SK-N-SH (cell line): ENCODE data around the gene LST1. TPM values are rescaled to one million over a fixed set of nuclear protein-coding genes. Genes with fewer than 3 reads are reported as not detected.
A peak's percentile ranks its signal among the peaks of the same experiment; 100 is the strongest.

ENCODE experiments used
- CTCF ChIA-PET: fragments of 300-600, 350-600 bp; formaldehyde crosslinking; extraction: SDS; loops from one replicate; lab custom pipeline; 2021; lab: Yijun Ruan, JAX
- POLR2A ChIA-PET: fragments of 350-600 bp; sonication (Branson Sonifier 250); formaldehyde crosslinking; extraction: SDS; loops from one replicate; lab custom pipeline; 2020; ENCODE audit warnings: antibody characterized with exemption, inconsistent platforms; lab: Yijun Ruan, JAX
- DNase-seq: peaks from one replicate; pipeline ENCODE4 v3.0.0; 2012
- H2AFZ ChIP-seq: fragments of 200-600 bp; sonication (generic); 2 replicates; pipeline ENCODE4 v1.8.1; 2016; ENCODE audit warnings: antibody characterized with exemption, mild to moderate bottlenecking, low read depth
- H3F3A ChIP-seq: fragments of 200-600 bp; sonication (generic); replicated peaks from 2 replicates; pipeline ENCODE3; 2016; ENCODE audit warnings: antibody characterized with exemption, mild to moderate bottlenecking; ENCODE audit not compliant: insufficient read depth
- H3K27ac ChIP-seq, 2 experiments: fragments of 200-500 bp in 1 of 2; fragments of 200-600 bp in 1 of 2; sonication (Bioruptor generic) in 1 of 2; sonication (generic), shearing (Covaris generic) in 1 of 2; 2 replicates each; pipeline versions ENCODE4 v1.5.1 to v1.6.1; 2014 to 2016; ENCODE audit warnings: low read depth in 2 of 2, inconsistent platforms in 1 of 2, low read length in 1 of 2, mild to moderate bottlenecking in 1 of 2, mixed read lengths in 1 of 2
- H3K27me3 ChIP-seq: fragments of 200-600 bp; sonication (generic), shearing (Covaris generic); 2 replicates; pipeline ENCODE4 v1.6.1; 2016; ENCODE audit warnings: mixed run types; ENCODE audit not compliant: insufficient read depth
- H3K36me3 ChIP-seq, 2 experiments: fragments of 200-500 bp in 1 of 2; fragments of 200-600 bp in 1 of 2; sonication (Bioruptor generic) in 1 of 2; sonication (generic) in 1 of 2; replicated peaks in 1 of 2; 2 replicates each; pipeline versions ENCODE3 to v1.5.1; 2014 to 2016; ENCODE audit warnings: low read length in 1 of 2, mild to moderate bottlenecking in 1 of 2; ENCODE audit not compliant: insufficient read depth in 2 of 2, control insufficient read depth in 1 of 2
- H3K4me1 ChIP-seq, 2 experiments: fragments of 200-500 bp in 1 of 2; fragments of 200-600 bp in 1 of 2; sonication (Bioruptor generic) in 1 of 2; sonication (generic), shearing (Covaris generic) in 1 of 2; 2 replicates each; pipeline versions ENCODE4 v1.5.1 to v1.6.1; 2014 to 2016; ENCODE audit warnings: low read depth in 1 of 2, low read length in 1 of 2, mixed run types in 1 of 2; ENCODE audit not compliant: insufficient read depth in 2 of 2, control insufficient read depth in 1 of 2
- H3K4me2 ChIP-seq: fragments of 200-600 bp; sonication (generic), shearing (Covaris generic); 2 replicates; pipeline ENCODE4 v1.6.1; 2017; ENCODE audit warnings: mixed run types
- H3K4me3 ChIP-seq, 2 experiments: fragments of 200-500 bp in 1 of 2; fragments of 200-600 bp in 1 of 2; sonication (Bioruptor generic) in 1 of 2; sonication (generic), shearing (Covaris generic) in 1 of 2; 2 replicates each; pipeline versions ENCODE4 v1.5.1 to v1.8.1; 2014 to 2016; ENCODE audit warnings: low read depth in 2 of 2, inconsistent platforms in 1 of 2, low read length in 1 of 2, mild to moderate bottlenecking in 1 of 2, mixed read lengths in 1 of 2, moderate library complexity in 1 of 2
- H3K79me2 ChIP-seq: fragments of 200-600 bp; sonication (generic); 2 replicates; pipeline ENCODE4 v1.8.1; 2017; ENCODE audit warnings: mild to moderate bottlenecking; ENCODE audit not compliant: insufficient read depth
- H3K9ac ChIP-seq: fragments of 200-600 bp; sonication (generic); 2 replicates; pipeline ENCODE4 v1.6.1; 2017; ENCODE audit warnings: mixed run types
- H3K9me2 ChIP-seq: fragments of 200-600 bp; sonication (generic); 2 replicates; pipeline ENCODE4 v1.6.1; 2017; ENCODE audit warnings: mixed run types
- H3K9me3 ChIP-seq: fragments of 200-600 bp; sonication (generic); 2 replicates; pipeline ENCODE4 v1.6.1; 2017; ENCODE audit warnings: mixed run types, mild to moderate bottlenecking, moderate library complexity
- H4K20me1 ChIP-seq: fragments of 200-600 bp; sonication (generic); 2 replicates; pipeline ENCODE4 v1.6.1; 2017; ENCODE audit warnings: mild to moderate bottlenecking, mixed run types; ENCODE audit not compliant: insufficient read depth
- CHD2 ChIP-seq: fragments of 150-350 bp; IDR thresholded peaks from 2 replicates; pipeline ENCODE4 v1.6.1; 2018; ENCODE audit warnings: low read length; ENCODE audit not compliant: partially characterized antibody
- ELF1 ChIP-seq: IDR thresholded peaks from 2 replicates; pipeline ENCODE4 v1.4.0; 2012
- EZH2phosphoT487 ChIP-seq: fragments of 200-600 bp; sonication (generic); IDR thresholded peaks from 2 replicates; pipeline ENCODE4 v1.6.1; 2017; ENCODE audit warnings: low read depth, mixed run types, mild to moderate bottlenecking, antibody characterized with exemption, moderate library complexity, borderline replicate concordance
- FOSL2 ChIP-seq: IDR thresholded peaks from 2 replicates; pipeline ENCODE4 v1.4.0; 2012; ENCODE audit warnings: low read depth, mild to moderate bottlenecking, moderate library complexity, borderline replicate concordance
- FOXM1 ChIP-seq: IDR thresholded peaks from 2 replicates; pipeline ENCODE4 v1.4.0; 2012; ENCODE audit warnings: low read depth, mild to moderate bottlenecking
- GABPA ChIP-seq: IDR thresholded peaks from 2 replicates; pipeline ENCODE4 v1.4.0; 2012; ENCODE audit warnings: low read depth, mild to moderate bottlenecking
- JUND ChIP-seq: IDR thresholded peaks from 2 replicates; pipeline ENCODE4 v1.4.0; 2012
- MXI1 ChIP-seq: IDR thresholded peaks from 2 replicates; pipeline ENCODE4 v1.6.1; 2012; ENCODE audit warnings: mild to moderate bottlenecking, low read depth, low read length, improper control_type of control experiment
- NFIC ChIP-seq: IDR thresholded peaks from 2 replicates; pipeline ENCODE4 v1.4.0; 2012; ENCODE audit warnings: borderline replicate concordance
- POLR2AphosphoS5 ChIP-seq: IDR thresholded peaks from 2 replicates; pipeline ENCODE4 v1.6.1; 2012; ENCODE audit warnings: low read depth, low read length
- RCOR1 ChIP-seq: fragments of 150-350 bp; IDR thresholded peaks from 2 replicates; pipeline ENCODE4 v1.6.1; 2017; ENCODE audit warnings: antibody characterized with exemption, low read length
- SIN3A ChIP-seq: IDR thresholded peaks from 2 replicates; pipeline ENCODE4 v1.6.1; 2012; ENCODE audit warnings: low read depth, mild to moderate bottlenecking, low read length, moderate library complexity, borderline replicate concordance
- TAF1 ChIP-seq: IDR thresholded peaks from 2 replicates; pipeline ENCODE4 v1.6.1; 2012; ENCODE audit warnings: low read depth, mild to moderate bottlenecking, low read length, moderate library complexity, borderline replicate concordance
- TCF12 ChIP-seq: IDR thresholded peaks from 2 replicates; pipeline ENCODE4 v1.4.0; 2012
- TEAD4 ChIP-seq: IDR thresholded peaks from 2 replicates; pipeline ENCODE4 v1.4.0; 2012; ENCODE audit warnings: mild to moderate bottlenecking, borderline replicate concordance; ENCODE audit not compliant: insufficient read depth
- YY1 ChIP-seq: IDR thresholded peaks from 2 replicates; pipeline ENCODE4 v1.4.0; 2012; ENCODE audit warnings: low read depth, mild to moderate bottlenecking
- WGBS: methylation state at CpG from one replicate; pipeline ENCODE4 v1.1.6; 2017; ENCODE audit warnings: low lambda C conversion rate; 5-methylcytosine and 5-hydroxymethylcytosine counted together
- polyA plus RNA-seq, 3 experiments: library from polyadenylated mRNA; depleted of rRNA; stranded (reverse); fragments of >200 nt; gene quantifications; 2 replicates each; pipeline ENCODE4 v1.2.3, GENCODE V29; 2012
- TF ChIP-seq, protein P1 (sequence below): IDR thresholded peaks from 2 replicates; pipeline ENCODE4 v1.4.0; 2012; ENCODE audit warnings: low read depth, borderline replicate concordance
- TF ChIP-seq, protein P2 (sequence below): IDR thresholded peaks from 2 replicates; pipeline ENCODE4 v1.4.0; 2012; ENCODE audit warnings: low read depth
- TF ChIP-seq, protein P3 (sequence below): fragments of 150-350 bp; IDR thresholded peaks from 2 replicates; pipeline ENCODE4 v1.6.1; 2017; ENCODE audit warnings: antibody characterized with exemption, low read length, low read depth, borderline replicate concordance
- TF ChIP-seq, protein P4 (sequence below): IDR thresholded peaks from 2 replicates; pipeline ENCODE4 v1.6.1; 2012; ENCODE audit warnings: mild to moderate bottlenecking, low read depth, low read length, moderate library complexity

LST1 gene
- polyA plus RNA-seq, 1 of the 3 experiments (the other 2 are of a cell fraction), result not detected

DNA sequence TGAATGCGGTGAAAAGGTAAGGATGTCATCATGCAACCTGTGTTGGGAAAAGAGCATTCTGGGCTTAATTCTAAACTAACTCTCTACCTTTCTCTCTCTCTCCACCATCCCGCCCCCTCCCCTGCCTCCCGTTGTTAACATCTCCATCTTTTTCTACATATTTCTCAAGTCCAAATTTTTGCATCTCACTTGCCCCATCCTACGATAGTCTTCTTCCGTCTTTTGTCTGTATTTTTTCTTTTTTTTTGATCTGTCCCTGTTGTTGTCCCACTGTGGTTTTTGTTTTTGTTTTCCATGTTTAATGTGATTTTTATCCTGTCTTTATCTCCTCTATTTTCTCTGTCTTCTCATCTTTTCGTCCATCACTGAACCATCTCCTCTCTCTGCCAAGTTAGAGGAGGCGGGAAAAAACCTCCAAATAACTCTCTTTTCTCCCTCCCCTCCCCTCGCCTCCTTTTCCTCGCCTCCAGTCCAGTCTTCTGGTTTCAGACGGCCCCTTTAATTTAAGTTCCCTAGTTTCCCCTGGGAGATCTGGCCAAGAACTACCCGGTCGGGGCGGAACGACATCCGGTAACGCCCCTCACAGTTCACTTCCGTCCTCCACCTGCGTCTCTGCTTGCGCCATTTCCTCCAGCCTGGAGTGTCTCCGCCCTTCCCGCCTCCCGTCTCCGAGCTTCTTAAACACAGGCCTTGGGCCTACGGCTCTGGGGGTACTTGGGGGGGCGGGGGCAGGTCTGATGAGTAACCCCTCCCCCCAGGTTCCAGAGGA lies 38.9 kb upstream of the LST1 start, which contains the start of gene NFKBIL1:
Gene NFKBIL1, plus strand, starts transcription at position 651 of the 769 bp plus-strand sequence. Its CDS starts 87 bp downstream, at position 738.
- CTCF ChIA-PET, result interaction anchor here (0.6 to 11.9 kb wide), 29 partner anchors 8 to 643 kb away, joined by 3 to 301 read pairs (median 3); partner anchors contain the start of genes EHMT2, GPANK1, LST1 and LTB
- H3K79me2 ChIP-seq, result peaks cover 53% of the 10 kb centered on the region

More for the DNA sequence above, 38.9 kb upstream of the LST1 start, which contains the start of gene NFKBIL1:
- peak; percentile 90 for DNase-seq
- Histone ChIP-seq H4K20me1 (no peaks in the 10 kb centered on the region), H3K27me3 (no peaks in the 10 kb centered on the region), H3K4me3 (peak within 1 kb of the TSS; percentile 52 to 77), H3K36me3 (peaks cover 5 to 19% of the 10 kb centered on the region in 2 experiments), H3F3A (peaks cover 18% of the 10 kb centered on the region), H3K9me3 (no peaks in the 10 kb centered on the region), H3K9ac (peak within 1 kb of the TSS; percentile 88), H3K27ac (peak within 1 kb of the TSS; percentile 74 to 78), H3K4me2 (peak within 1 kb of the TSS; percentile 92), H3K4me1 (peaks cover 8 to 11% of the 10 kb centered on the region in 2 experiments; a peak in 3 of 4 replicates), H3K9me2 (no peaks in the 10 kb centered on the region), H2AFZ (peak within 1 kb of the TSS; percentile 87)
- TF ChIP-seq MXI1, result peak; percentile 57
- no peak for TF ChIP-seq EZH2phosphoT487
- TF ChIP-seq, protein P1, sequence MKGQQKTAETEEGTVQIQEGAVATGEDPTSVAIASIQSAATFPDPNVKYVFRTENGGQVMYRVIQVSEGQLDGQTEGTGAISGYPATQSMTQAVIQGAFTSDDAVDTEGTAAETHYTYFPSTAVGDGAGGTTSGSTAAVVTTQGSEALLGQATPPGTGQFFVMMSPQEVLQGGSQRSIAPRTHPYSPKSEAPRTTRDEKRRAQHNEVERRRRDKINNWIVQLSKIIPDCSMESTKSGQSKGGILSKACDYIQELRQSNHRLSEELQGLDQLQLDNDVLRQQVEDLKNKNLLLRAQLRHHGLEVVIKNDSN, result peak; percentile 11; the same call in 1 of the 2 replicates
- no peak for TF ChIP-seq NFIC
- TF ChIP-seq, protein P2, sequence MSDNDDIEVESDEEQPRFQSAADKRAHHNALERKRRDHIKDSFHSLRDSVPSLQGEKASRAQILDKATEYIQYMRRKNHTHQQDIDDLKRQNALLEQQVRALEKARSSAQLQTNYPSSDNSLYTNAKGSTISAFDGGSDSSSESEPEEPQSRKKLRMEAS, result peak; percentile 86
- 0 out of 2 replicates have a peak, but pooled peaks have one; percentile 76 for TF ChIP-seq SIN3A
- TF ChIP-seq TEAD4, result no peak
- TF ChIP-seq YY1, result peak; percentile 56; the same call in 1 of the 2 replicates
- TF ChIP-seq POLR2AphosphoS5, result peak; percentile 70
- peak; percentile 71; the same call in 1 of the 2 replicates for TF ChIP-seq TAF1
- TF ChIP-seq, protein P3, sequence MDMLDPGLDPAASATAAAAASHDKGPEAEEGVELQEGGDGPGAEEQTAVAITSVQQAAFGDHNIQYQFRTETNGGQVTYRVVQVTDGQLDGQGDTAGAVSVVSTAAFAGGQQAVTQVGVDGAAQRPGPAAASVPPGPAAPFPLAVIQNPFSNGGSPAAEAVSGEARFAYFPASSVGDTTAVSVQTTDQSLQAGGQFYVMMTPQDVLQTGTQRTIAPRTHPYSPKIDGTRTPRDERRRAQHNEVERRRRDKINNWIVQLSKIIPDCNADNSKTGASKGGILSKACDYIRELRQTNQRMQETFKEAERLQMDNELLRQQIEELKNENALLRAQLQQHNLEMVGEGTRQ, result no peak
- TF ChIP-seq FOXM1, result no peak
- 0 out of 2 replicates have a peak, but pooled peaks have one; percentile 1 for TF ChIP-seq FOSL2
- TF ChIP-seq, protein P4, sequence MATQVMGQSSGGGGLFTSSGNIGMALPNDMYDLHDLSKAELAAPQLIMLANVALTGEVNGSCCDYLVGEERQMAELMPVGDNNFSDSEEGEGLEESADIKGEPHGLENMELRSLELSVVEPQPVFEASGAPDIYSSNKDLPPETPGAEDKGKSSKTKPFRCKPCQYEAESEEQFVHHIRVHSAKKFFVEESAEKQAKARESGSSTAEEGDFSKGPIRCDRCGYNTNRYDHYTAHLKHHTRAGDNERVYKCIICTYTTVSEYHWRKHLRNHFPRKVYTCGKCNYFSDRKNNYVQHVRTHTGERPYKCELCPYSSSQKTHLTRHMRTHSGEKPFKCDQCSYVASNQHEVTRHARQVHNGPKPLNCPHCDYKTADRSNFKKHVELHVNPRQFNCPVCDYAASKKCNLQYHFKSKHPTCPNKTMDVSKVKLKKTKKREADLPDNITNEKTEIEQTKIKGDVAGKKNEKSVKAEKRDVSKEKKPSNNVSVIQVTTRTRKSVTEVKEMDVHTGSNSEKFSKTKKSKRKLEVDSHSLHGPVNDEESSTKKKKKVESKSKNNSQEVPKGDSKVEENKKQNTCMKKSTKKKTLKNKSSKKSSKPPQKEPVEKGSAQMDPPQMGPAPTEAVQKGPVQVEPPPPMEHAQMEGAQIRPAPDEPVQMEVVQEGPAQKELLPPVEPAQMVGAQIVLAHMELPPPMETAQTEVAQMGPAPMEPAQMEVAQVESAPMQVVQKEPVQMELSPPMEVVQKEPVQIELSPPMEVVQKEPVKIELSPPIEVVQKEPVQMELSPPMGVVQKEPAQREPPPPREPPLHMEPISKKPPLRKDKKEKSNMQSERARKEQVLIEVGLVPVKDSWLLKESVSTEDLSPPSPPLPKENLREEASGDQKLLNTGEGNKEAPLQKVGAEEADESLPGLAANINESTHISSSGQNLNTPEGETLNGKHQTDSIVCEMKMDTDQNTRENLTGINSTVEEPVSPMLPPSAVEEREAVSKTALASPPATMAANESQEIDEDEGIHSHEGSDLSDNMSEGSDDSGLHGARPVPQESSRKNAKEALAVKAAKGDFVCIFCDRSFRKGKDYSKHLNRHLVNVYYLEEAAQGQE, result 0 out of 2 replicates have a peak, but pooled peaks have one; percentile 49
- peak; percentile 97 for TF ChIP-seq GABPA
- peak; percentile 78 for TF ChIP-seq RCOR1
- TF ChIP-seq TCF12, result no peak; the same call in 1 of the 2 replicates
- peak; percentile 71 for TF ChIP-seq CHD2
- TF ChIP-seq JUND, result no peak
- TF ChIP-seq ELF1, result peak; percentile 77; the same call in 1 of the 2 replicates
- WGBS, result under 1% methylated on average over 25 of the region's 25 CpGs
- POLR2A ChIA-PET, result interaction anchor here (0.6 to 2.4 kb wide), 8 partner anchors 9 to 1425 kb away, joined by 3 to 18 read pairs (median 4); partner anchors contain the start of gene DDAH2
